Right lobe of liver (tissue), 4 donors: ENCODE measurements around the gene CIRBP.
A peak's percentile ranks its signal among the peaks of the same experiment; 100 is the strongest.

Experiments used
- POLR2A ChIP-seq: fragments of 450-650 bp; IDR thresholded peaks from one replicate; pipeline ENCODE4 v1.6.1; 2017; ENCODE audit warnings: antibody characterized with exemption, mild to moderate bottlenecking
- TF ChIP-seq, protein P1 (sequence below), 4 donors: fragments of 200-600 bp in 3 of 4; fragments of 450-650 bp in 1 of 4; IDR thresholded peaks; one replicate each; pipeline versions ENCODE4 v1.5.1 to v1.8.0; 2016 to 2022; ENCODE audit warnings: antibody characterized with exemption in 4 of 4, mild to moderate bottlenecking in 2 of 4
- donor health status: DM: no; HTN: no; CAD: no.
- donor health status: DM: no; HTN: no; CAD: no.
- donor health status: DM: no; HTN: yes; CAD: no.

DNA sequence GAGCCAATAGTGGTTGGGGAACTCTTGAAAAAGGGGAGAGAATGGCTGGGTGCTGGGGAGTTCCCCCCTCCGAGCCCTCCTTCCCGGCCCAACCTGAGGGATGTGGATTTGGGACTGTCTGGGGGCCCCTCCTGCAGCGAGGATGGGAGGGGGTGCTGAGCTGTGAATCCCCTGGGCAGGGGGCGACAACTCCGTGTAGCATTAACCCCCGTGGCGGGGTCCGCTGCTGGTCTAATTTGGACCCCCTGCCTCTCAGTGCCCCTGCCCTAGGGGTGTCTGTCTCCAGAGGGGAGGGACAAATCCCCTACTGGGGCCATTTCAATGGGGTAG is 11.0 kb upstream of the CIRBP start:
- TF ChIP-seq, protein P1, sequence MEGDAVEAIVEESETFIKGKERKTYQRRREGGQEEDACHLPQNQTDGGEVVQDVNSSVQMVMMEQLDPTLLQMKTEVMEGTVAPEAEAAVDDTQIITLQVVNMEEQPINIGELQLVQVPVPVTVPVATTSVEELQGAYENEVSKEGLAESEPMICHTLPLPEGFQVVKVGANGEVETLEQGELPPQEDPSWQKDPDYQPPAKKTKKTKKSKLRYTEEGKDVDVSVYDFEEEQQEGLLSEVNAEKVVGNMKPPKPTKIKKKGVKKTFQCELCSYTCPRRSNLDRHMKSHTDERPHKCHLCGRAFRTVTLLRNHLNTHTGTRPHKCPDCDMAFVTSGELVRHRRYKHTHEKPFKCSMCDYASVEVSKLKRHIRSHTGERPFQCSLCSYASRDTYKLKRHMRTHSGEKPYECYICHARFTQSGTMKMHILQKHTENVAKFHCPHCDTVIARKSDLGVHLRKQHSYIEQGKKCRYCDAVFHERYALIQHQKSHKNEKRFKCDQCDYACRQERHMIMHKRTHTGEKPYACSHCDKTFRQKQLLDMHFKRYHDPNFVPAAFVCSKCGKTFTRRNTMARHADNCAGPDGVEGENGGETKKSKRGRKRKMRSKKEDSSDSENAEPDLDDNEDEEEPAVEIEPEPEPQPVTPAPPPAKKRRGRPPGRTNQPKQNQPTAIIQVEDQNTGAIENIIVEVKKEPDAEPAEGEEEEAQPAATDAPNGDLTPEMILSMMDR (IDR thresholded peaks at IDR 0.05), result no peak
- peak; percentile 10 for TF ChIP-seq POLR2A
